ENCODE data around the gene BLOC1S1.

The BLOC1S1 gene

DNA sequence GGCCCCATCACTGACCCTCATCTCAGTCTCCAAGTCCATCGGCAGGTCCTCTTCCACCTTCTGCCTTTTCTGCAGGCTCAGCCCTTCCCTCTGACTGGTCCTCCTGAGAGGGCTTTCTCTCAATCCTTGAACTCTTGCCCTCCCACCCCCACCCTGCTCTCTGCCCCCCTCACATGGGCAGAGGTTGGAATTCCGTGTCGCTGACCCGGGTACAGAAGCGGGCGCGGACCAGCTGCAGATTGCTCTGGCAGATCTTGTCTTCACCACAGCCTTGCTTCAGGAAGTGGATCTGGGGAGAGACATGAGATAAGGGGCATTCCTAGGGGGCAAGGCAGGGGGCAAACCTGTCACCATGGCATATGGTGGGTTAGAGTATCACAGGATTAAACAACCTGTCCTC is 20.5 kb upstream of the BLOC1S1 start:
- no peak for DNase-seq

DNA sequence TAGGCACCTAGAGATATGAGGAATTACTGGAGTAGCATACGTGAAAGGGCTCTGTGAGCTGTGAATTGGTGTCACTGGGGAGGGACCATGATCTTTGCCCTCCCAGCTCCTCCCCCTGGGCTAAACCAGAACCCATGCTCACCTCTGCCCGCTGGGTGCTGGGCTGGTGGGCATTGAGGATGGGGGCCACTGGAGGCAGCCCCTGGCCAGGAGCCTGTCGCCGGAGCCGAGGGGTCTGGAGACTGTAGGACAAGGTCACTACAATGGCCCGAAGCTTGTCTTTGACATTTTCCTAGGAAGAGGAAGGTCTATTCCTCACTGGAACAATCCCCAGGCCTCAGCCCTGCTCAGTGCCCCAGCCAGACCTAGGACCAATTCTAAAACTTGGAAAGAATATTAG is 19.7 kb upstream of the BLOC1S1 start:
- DNase-seq = no peak

GRCh38 chr12:55696796-55697462 is 18.9 kb upstream of the BLOC1S1 start:
- no peak for DNase-seq

DNA sequence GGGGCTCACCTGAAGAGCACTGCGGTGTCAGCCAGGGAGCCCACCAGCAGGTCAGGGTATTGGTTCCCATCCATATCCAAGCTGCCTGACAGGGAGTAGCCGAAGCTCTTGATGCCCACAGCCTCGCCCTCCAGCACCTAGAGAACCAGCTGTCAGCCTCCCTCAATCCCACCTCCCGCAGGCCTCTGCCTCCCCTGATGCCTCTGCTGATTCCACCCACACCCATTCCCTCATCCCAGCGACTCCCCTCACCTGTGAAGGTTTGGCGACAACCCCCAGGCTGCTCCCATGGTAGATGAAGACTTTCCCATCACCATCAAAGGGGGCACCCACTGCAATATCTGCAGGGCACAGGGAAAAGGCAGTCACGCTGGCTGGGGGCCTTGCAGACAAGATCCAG is 18.2 kb upstream of the BLOC1S1 start:
- no peak for DNase-seq

- DNase-seq = no peak
Observed at GRCh38 chr12:55698241-55698955, 17.4 kb upstream of the BLOC1S1 start.

GRCh38 chr12:55698965-55699364 is 16.9 kb upstream of the BLOC1S1 start:
- no peak for DNase-seq

DNA sequence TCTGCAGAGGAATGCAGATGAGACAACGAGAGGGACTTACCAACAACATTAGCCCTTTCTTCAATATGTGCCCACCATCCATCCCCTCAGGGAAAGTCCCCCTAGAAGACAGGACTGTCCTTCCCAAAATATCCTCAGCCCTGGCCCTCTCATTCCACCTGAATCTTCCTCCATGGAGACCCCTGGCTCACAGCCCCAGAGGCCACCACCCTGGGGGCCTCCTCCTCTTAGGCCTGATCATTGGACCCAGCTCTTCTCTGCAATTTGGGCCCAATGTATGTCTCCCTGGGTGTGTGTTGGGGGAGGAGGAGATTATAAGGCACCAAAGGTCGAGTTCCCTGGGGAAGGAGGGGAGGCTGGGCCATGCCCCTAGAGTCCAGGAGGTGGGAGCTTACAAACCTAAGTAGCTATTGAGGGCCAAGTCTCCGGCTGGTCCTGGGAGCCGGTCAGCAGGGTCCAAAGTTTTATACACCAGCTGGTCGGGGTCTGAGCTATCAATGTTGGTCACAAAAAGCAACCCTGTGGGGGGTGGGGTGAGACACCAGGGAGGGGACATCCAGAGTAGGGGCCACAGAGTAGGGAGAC is 16.3 kb upstream of the BLOC1S1 start:
- DNase-seq = no peak

GRCh38 chr12:55700255-55701018 is 15.4 kb upstream of the BLOC1S1 start:
- DNase-seq = no peak

DNA sequence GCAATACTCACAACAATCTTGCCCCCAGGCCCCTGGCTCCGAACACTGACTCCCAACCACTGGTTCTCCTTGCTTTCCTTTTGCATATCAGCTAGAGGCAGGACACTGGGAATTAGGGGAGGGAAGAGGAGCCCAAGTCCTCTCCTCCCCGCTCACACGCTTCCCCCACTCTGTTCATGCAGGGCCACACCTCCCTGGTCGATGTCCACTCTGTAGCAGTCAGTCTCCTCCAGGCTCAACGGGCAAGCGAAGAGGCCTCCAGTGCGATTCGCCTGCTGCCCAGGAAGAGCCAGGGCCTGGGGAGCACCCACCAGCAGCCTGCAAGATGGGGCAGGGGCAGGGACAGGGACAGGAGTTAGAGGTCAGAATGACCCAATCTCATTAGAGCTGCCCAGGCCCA is 13.0 kb upstream of the BLOC1S1 start:
- DNase-seq = no peak

GRCh38 chr12:55703288-55703687 is 12.6 kb upstream of the BLOC1S1 start:
- no peak for DNase-seq

DNA sequence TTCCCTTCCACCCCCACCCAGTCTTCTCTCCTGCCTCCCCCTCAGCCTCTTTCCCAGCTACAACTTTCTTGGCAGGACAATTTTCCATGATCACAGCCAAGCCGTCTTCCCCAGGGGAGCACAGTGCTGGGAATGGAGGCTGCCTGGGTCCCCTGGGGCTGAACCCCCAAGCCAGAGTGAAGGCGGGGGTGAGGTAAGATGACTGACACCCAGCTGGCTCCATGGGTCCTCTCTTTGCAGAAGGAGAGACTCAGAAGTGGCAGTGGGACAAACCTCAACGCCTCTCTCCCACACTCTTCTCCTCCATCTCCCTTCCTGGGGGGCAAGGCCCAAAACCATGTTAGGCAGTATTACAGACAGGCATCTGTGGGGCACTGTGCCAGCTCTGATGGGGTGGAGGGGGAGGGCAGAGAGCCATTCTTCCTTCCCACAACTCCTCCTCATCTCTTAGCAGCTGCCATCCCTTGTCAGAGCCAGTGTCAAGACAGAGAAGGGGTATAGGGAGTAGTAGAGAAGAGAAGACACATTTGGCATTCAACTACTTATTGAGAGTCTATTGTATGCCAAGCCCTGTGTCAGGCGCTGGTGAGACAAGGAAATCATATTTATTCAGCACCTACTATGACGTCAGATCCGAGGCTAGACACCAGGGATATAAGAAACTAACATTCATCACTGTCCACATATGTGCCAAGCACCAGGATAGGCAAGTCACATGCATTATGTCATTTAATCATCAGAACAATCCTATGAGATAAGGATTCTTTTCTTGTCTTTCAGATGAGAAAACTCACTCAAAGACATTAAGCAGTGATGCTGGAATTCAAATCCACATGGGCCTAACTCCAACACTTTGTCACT is 11.7 kb upstream of the BLOC1S1 start:
- DNase-seq = no peak

GRCh38 chr12:55704824-55705718 is 10.8 kb upstream of the BLOC1S1 start:
- no peak for DNase-seq

- DNase-seq = no peak
Observed at GRCh38 chr12:55705782-55706402, 10.0 kb upstream of the BLOC1S1 start.

DNA sequence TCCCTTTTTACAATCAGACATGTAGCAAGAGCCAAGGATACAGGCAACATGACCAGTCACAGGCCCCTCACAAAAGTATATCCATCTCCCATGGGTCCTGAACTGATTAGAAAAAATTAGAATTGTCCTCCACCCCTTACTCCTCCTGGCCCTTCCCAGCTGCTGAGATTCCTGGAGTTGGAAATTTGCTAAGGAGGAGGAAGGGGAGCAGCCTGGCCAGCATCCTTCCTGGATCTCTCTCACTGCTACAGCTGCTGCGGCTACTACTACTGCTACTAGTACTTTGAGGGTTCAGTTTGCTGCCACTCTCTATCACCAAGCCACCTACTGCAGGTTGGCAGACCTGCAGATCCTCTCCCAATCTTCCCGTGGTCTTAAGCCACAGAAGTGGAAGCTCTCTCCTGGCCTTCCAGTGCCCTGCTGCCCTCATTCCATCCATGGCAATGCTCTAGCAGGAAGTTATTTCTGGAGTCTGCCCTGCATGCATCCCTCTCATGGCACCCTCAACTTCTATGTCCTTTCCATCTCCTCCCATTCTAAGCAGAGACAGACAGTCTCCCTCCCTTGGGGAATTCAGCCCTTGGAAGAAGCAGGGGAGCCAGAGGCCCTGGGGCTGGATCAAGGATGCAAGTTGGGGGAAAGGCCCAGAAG is 9.2 kb upstream of the BLOC1S1 start:
- DNase-seq = no peak

DNA sequence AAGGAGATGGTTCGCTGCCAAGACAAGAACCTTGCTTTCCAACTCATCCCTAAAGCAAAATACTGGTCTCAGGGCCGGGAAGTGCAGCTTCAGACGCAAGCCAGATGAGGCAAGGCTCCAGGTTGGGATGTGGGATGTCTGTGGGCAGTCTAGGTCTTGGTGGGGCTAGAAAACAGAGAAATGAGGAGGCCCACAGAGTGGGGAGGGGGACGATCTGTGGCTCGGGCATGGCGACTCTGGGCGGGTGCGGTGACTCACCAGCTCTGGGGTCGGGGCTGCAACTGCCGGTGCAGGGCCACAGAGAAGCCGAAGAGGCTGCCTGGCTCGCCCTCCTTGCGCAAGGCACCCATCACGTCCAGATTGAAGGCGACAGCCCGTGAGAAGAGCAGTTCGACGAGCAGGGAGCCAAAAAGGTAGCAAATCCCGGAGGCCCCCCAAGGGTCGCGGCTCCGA is 8.6 kb upstream of the BLOC1S1 start:
- no peak for DNase-seq

DNA sequence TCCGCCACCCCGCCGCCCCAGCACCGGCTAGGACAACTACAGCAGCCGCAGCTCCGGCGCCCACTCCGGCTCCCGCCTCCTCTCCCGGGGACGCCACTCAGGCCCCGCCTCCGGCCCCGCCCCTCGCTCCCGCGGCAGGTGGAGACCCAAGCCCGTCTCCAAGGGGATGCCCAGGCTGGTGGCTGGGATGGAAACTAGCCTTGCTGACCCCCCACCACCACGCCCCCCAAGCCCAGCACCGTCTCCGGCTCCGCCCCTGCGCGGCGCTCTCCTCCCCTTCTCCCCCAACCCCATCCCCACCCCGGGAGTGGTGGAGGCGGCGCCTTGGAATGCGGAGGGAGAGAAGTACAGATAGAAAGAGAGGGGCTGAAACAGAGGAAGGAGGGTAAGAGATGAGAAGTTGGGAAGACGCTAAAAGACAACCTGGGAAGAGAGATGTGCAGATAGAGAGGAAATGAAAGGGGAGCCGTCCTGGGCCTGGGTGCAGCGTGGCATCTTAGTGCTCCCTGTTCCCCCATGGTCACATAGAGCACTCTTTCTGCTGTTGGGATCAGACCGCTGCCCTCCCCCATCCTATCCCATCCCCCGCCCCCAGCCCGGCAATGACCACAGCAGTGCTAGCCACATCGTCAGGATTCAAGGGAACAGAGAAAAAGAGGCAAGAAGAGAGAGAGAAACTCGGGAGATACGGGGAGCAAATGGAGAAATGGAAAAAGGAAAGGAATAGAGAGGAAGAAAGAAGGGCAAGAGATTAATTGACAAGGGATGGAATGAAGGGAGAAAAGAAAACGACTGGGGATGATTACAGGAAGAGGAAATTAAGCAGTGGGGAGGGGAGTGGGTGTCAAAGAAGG is 7.8 kb upstream of the BLOC1S1 start, which contains the start of gene ITGA7:
Gene ITGA7, minus strand, starts transcription at position 64 of the 854 bp plus-strand sequence. CDS start 222 bp downstream, outside the sequence.
- DNase-seq = no peak

DNA sequence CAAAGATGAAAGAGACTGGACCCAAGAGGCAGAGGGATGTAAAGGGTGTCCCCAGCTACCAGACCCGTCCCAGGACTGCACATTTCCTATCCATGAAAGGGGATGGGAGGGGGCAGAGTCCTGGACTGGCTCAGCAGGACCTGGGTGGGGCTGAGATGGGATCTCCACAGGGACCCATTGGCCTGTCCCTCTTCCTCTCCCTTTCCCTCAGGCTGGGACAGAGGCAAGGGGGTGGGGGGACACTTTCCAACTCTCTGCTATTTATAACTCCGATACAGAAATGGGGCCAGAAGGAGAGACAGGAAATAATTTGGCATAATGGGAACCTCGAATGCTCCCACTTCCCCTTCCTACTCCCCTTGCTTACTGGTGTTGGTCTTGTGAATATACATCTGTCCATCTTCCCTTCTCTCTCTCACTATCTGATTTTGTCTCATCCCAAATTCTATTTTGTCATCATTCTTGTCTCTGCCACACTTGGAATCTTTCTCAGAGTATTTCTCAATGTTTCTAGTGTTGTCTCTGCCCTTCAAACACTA is 7.1 kb upstream of the BLOC1S1 start:
- no peak for DNase-seq

- no peak for DNase-seq
Observed at GRCh38 chr12:55711786-55712553, 3.9 kb upstream of the BLOC1S1 start.
